C4-2B (cell line): ENCODE results near the gene DDR1.
"Not testable (repeated sequence)": the region's sequence is repeated elsewhere in the genome, so short reads cannot be mapped to it uniquely, and the experiment has no call there.

Experiments
- CTCF ChIP-seq: fragments of 450-650 bp; conservative IDR thresholded peaks from 2 replicates; pipeline ENCODE4 v1.5.1; 2017; ENCODE audit warnings: mild to moderate bottlenecking
- ZFX ChIP-seq: fragments of 450-650 bp; IDR thresholded peaks from 2 replicates; pipeline ENCODE4 v1.6.1; 2017

GRCh38 chr6:30873795-30874194 lies 10.5 kb upstream of the DDR1 start:
- not testable (repeated sequence) for TF ChIP-seq CTCF, ZFX
